Anterior cingulate cortex (tissue), 58 donors: ENCODE data around the gene SYT2.
"Not testable (repeated sequence)": the region's sequence is repeated elsewhere in the genome, so short reads cannot be mapped to it uniquely, and the experiment has no call there.

ENCODE experiments used
- DNase-seq, 58 donors: peaks; one replicate each; lab custom pipeline; 2025; lab: John Stamatoyannopoulos, UW

The SYT2 gene

DNA sequence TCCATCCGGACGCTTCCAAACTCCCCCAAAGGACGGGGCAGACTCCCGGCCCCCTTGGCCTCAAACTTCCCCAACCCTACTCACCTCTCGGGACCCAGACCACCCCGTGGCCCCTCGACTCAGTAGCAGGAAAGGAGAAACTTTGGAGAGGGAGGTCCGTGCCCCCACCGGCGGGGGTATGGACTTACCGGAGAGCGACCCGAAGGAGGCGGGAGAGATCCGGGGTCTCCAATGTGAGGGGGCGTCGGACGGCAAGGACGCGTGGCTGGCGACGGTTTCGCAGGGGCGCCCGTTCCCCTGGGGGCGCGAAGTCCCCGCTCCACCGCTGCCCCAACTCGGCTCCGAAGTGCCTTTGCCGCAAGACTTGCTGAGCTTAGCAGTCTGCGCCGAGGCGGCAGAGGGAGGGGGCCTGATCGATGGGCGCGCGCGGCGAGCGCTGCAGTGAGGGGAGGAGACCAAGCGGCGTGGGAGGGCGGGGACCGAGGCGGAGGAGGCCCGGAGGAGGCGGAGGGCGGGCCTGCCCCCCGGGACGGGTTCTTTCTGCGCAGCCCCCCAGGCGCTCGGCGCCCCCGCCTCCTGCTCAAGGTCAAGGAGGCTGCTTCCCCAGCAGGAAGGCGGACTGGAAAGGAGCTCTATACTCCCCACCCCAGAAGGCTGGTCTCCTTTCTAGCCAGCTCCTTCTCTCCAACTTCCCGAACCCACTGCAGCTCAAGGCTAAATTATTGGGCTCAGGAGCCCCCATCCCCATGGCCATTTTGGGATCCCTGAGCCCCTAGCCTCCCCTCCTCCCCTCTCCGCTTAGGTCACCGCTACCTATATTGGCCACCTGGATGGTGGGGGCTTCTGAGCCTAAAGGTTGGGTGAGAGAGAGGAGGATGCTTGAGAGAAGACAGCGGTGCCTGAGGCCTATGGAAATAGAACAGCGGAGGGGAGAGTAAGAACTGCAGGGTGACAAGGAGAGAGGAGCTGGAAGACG, at the start of gene SYT2:
TSS of gene SYT2 (minus strand) at position 385 of the 976 bp plus-strand sequence. CDS start 104,682 bp downstream, outside the sequence.
- peak in 12 of 58 donors; percentile 6 to 56 (median 20) for DNase-seq

DNA sequence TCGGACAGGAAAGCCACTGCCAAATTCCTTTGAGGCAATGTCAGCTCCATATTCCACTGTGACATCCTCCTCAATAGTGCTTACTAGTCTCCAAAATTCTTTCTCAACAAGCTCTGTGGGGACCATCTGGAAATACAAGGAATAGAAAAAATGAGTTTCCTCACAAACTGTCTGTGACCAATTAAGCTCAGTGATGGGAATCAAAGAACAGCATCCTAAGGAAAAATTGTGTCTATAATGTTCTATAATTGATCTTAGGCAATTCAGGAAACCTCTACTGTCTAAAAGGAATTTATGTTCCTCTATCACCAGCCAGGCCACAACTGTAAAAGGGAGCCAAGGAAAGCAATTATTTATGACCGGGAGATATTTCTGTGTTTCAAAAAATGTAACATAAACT, 46.1 kb upstream of the SYT2 start:
- no peak for DNase-seq

DNA sequence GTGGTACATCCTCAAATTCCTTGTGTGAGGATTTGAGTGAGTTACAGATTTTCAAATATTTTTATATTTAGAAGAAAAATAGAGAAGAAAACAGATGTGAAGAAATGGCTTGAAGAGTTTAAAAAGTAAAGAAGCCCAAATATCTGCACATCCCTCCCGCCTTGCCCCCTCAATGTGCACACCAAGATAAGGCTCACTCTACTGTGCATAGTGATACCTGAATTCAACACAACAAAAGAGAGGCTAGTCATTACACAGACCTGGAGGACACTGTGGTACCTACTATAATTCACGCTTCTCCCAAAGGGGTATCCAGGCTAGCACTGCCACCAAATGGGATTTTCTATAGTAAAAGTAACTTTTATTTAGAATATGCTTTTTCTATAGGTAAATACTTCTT, 44.0 kb upstream of the SYT2 start:
- DNase-seq = no peak

DNA sequence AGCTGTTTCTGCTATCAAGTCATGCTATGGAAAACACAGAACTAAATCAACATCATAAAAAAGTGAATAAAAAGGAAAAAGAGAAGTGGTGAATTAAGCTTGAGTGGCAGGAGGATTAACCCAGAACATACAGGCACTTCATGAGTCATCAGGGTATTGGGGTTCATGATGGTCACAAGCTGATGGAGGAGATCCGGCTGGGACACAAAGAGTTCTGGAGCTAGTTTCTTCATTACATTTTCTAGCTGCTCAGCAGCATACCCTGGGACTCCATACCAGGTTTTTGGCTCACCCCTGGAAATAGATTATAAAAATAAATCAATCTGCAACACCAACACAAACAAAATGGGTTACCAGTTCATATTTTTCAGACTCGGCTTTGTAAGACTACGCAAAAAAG, 42.5 kb upstream of the SYT2 start:
- no peak for DNase-seq

DNA sequence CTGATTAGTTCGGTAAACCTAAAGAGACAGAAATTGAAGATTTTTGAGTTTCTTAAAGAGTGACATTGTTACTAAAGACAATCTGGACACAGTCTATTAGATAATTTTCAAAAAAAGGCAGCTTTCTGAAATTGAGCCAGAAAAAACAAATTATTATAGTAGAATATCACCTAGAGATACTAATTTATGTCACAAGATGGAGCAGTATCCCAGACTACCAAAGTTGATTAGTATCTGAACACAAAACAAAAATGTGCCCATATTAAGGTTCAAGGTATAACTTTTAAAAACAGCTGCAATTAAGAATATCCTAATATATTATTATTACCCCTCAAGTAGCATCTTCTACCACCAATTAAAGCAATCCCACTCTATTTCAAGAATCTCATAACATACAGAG, 40.5 kb upstream of the SYT2 start:
- no peak for DNase-seq

DNA sequence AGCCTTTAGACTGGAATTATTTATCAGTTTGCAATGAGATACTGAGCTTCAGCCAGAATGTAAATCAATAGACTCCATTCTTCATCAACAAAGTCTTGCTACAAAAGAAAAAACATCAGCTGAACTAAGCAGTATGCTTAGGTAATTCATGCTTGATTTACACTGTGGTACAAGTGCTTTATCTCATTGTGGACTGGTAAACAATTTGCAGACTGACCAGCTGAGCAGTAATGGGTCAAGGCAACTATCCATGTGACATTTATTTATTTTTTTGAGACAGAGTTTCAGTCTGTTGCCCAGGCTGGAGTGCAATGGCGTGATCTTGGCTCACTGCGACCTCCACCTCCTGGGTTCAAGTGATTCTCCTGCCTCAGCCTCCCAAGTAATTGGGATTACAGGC, 39.8 kb upstream of the SYT2 start:
- DNase-seq = no peak

DNA sequence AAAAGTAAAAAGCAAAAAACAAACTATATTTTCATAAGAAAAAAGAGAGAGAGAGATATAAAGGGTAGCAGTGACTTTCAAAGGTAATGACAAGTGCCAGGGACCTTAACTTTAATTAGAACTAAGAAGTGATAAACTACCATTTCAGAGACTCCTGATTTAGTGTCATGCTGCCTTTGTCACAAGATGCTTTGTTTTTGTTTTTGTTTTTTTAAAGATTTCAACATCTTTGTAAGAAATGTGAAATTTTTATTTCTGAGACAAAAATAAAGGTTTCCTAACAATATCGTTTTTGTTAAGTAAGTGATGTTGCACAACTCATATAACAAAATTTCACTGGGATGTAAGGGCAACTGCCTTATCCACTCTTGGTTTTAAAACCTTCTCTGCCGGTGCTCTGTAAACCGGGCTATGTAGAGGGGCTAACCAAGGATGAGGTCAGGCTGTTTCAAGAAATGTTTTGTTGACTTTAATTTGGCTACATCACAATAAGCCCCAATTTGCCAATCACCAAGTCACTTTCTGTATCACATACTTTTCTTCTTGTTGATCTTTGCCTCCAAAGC, 35.2 kb upstream of the SYT2 start:
- no peak for DNase-seq

DNA sequence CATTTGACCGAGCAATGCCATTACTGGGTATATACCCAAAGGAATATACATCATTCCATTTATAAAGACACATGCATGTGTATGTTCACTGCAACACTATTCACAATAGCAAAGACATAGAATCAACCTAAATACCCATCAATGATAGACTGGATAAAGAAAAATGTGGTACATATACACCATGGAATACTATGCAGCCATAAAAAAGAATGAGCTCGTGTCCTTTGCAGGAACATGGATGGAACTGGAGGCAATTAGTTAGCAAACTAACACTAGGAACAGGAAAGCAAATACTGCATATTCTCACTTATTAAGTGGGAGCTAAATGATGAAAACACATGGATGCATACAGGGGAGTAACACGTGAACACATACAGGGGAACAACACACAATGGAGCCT, 34.5 kb upstream of the SYT2 start:
- DNase-seq = not testable (repeated sequence)

DNA sequence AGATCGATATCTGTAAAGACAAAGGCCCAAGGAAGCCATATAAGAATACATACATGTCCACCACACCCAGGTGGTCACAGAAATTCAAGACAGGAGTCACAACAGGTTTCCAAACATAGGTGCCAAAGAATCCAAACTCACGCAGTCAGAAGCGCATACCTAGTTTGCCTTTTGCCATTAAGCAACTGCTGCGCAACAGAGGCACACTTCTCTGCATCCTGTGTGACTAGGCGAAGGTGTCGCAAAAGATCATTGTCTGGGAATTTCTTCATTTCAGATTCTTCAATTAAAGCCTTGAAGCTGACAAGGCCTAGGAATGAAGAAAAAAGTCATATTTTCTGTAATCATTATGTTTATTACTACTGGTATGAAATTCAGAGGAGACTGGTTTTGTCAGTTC, 32.2 kb upstream of the SYT2 start:
- DNase-seq = no peak

DNA sequence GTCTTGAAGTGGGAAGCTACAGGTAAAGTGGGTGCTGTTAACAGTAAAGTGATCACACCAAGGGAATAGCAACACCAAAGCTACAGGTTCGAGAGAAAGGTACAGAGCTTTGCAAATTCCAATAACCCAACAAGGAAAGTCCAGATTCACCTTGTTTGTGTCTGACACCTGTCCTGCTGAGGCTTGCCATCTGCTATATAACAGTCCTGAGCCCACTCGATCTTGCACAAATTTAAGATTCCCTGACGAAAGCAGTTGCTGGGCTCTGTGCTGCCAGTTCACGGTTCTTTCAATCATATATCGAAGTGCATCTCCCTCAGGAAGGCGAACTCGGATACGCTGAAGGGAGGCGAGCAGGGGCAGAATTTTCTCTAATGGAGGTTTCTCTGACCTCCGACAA, 23.0 kb upstream of the SYT2 start:
- no peak for DNase-seq

DNA sequence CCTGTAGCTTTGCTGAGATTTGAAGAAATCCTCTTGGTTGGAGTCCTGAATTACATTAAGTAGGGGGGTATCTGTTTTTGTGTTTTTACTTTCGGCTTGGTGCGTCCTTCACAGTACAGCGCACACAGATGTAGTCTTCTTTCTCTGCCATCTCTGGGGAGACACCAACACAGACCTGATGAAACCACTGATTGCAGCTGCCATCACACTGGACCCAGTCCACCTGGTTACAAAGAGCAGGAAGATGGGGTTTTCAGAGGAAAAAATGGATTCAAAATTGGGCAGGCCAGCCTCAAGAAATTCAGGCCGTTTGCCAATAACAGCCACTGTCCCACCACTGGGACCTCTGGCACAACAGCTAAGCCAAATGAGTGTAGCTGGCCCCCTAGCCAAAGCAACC, 18.7 kb upstream of the SYT2 start:
- no peak for DNase-seq

DNA sequence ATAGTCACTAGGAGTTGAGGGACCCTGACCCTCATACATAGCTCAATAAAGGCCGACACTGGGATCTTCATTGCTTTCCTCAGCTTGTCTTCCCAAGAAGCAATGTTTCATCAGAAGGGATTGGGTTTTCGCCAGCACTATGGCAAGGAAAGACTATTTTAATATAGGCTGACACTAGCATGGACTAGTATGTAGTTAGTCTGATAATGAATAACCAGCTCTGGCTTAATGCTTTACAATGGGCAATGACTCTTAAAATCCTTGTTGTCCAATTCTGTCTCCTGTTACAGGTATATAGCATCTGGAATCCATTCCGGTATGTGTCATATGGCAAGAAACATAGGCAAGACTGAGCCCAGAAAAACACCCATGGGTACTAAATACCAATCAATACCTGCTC, 15.3 kb upstream of the SYT2 start:
- DNase-seq = no peak

DNA sequence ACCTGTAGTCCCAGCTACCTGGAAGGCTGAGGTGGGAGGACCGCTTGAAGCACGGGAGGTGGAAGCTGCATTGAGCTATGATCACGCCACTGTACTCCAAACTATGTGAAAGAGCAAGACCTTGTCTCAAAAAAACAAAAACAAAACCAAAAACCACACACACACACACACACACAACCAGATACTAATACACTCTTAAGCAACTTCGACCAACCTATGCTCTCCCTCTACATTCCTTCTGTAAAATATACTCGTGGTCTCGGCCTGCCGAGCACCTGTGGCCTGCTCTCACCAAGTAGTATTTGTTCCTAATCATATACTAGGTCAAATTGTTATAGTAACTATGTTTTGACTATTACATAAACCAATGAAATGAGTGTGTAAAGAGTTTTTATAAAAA, 13.5 kb upstream of the SYT2 start:
- DNase-seq = no peak

DNA sequence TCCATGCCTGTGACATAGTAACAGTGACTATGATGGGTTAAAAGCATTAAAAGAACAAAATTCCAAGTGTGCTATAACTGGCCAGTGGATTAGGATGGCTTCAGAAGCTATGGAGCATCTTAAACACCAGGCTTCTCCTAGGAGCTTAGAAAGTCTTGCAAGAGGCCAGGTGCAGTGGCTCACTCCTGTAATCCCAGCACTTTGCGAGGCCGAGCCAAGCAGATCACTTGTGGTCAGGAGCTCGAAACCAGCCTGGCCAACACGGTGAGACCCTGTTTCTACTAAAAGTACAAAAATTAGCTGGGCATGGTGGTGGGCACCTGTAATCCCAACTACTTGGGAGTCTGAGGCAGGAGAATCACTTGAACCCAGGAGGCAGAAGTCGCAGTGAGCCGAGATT, 12.8 kb upstream of the SYT2 start:
- DNase-seq = not testable (repeated sequence)

DNA sequence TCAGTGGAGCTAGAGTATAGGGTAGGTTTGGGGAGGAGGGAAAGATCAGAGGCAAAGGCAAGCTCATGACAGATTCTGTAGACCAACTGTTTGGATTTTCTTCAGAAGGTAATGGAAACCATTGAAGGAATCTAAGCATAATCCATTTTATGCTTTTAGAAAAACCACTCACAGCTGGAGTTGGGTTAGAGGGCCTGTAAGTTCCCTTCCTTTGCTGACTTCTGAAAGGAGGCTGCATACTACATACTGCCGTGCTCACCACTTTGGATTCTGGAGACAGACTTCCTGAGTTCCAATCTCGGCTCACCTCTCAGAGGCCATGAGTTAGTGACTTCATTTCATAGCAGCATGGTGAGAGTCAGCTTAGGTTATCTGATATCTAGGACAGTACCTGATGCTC, 6.4 kb upstream of the SYT2 start:
- DNase-seq = no peak

DNA sequence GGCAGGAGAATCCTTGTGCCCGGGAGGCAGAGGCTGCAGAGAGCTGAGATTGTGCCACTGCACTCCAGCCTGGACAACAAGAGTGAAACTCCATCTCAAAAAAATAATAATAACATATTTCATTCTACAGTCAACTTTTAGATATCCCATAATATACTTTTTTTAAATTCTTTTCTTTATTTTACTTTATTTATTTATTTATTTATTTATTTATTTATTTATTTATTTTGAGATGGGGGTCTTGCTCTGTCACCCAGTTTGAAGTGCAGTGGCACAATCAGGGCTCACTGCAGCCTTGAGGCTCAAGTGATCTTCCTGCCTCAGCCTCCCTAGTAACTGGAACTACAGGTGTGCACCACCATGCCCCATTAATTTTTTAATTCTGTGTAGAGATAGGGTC, 3.9 kb upstream of the SYT2 start:
- DNase-seq = not testable (repeated sequence)

DNA sequence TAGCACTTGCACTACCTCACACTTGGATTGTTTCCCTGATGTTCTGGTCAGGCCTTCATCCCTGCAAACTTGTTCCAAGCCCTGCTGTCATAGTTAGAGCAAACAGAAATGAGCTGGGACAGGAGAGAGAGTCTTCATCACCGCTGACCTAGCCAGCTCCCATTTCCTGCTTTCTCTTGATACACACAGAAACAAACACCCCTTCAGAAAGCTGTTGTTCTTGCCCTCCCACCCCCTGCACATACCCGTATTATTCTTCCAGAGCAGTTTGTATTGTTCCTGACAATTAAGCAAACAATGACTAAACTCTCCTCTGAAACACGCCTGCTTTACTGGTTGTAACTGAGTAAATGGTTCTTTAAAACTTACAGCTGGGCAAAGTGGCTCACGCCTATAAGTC, 2.9 kb upstream of the SYT2 start:
- DNase-seq = no peak

DNA sequence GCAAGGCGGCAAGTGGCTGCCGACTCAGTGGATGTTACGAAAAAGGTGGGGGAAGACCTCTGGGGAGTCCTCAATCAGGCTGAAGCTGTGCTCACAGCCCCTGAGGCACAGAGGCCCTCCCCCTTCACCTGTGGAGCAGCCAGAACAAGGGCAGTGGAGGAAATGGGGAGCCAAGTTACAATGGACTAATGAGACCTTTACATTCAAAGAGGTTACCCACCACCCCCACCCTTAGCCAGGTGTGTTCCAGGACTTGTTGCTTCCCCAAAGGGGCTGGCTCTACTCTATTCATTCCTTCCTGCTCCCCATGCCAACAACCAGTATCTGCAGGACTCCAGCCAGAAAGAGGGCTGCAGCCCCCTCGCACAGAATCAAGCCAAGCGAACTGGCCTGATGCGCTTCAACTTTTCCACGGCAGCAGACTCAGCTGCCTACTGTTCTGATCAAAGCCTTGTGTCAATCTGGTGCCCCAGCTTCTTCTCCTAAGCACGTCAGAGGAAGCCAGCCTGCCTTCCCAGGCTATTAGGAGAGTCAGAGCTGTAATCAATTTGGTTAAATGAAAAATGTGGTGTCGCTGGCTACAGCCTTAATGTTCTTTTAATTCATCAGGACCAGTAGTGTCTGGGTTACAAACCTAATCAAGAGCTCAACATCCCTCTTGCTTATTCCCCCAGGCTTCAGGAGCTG, 1.8 kb upstream of the SYT2 start:
- DNase-seq = no peak

DNA sequence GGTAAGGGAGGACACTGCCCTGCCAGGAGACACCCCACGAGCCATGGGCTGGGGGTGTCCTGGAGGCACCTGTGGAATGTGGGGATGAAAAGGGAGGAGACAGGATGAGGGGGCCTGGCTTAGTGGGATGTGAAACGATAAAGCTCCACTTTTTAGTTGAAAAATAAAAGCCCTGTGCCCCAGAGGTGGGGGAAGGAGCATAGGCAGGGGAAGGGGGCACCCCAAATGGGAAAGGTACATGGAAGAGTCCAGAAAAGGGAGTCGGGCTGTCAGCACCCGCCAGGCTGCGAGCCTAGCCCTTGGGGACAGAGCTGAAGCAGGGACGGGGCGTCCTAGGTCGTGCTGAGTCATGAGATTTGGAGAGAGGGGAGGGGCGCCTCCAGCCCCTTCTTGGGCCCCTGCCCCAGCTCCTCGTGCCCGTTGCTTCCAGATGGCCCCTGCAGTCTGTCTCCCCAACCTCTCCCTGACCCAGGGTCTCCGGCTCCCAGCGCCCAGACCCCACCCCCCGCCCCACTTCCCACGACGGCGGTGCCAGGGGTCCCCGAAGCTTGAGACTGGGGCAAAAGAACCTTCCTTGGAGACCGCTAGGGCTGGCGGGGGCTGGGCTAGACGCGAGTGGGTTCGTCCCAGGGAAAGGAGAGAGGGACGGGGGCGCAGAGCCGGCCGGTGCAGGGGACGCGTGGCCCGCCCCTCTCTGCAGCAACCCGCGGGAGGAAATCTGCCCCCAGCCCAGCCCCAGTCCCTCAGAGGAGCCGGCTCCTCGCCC, 795 bp downstream of the SYT2 start:
- DNase-seq = no peak

DNA sequence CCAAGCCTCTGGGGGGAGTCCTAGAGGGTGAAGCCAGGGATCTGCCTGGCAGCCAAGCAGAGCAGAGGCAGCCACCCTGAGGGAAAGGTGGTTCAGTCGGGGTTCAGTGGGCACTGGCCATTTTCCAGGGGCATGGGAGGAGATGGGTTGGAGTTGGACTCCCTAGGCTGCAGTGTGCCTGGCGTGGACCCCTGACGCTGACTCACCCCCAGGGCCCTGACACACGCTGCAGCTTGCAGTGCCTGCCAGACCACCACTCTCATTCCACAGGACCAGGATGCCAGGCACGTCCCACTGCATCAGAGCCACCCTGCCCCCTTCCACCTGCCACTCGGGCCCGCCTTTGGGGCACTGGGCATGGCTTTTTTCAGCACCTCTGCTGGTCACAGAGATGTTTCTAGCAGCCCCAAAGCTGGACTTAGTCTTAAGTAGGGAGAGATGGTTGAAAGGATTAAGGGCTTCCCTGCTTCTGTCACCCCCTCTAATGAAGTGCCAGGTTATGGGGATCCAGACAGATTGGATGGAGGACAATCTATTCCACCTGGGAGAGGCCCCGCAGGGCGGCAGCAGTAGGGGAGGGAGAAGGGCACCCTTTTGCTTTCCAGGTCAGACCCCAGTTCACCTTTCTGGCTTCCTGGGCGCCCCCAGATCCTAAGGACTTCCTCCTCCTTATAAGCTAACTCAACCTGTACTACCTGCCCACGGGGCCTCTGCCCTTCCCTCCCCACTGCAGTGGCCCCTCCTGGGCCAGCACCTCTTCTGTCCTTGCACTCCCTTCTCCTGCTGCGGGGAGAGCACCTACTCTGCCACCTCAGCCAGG, 1.6 kb downstream of the SYT2 start:
- no peak for DNase-seq
